Measurements from ENCODE around the gene ADAM29. TPM values are rescaled to one million over a fixed set of nuclear protein-coding genes. Genes with fewer than 3 reads are reported as not detected.
"Not testable (repeated sequence)": the region's sequence is repeated elsewhere in the genome, so short reads cannot be mapped to it uniquely, and the experiment has no call there.

Gene ADAM29
- total RNA-seq, 1 donor from 2014 or later, result not detected

GRCh38 chr4:174948826-174949225 lies 30.7 kb downstream of the ADAM29 start:
- DNase-seq (ENCODE audit: low read depth), result no peak

GRCh38 chr4:174972911-174973310 lies 54.8 kb downstream of the ADAM29 start:
- DNase-seq (ENCODE audit: low read depth), result no peak

GRCh38 chr4:174973336-174973735 lies 55.2 kb downstream of the ADAM29 start:
- DNase-seq (ENCODE audit: low read depth), result no peak

DNA sequence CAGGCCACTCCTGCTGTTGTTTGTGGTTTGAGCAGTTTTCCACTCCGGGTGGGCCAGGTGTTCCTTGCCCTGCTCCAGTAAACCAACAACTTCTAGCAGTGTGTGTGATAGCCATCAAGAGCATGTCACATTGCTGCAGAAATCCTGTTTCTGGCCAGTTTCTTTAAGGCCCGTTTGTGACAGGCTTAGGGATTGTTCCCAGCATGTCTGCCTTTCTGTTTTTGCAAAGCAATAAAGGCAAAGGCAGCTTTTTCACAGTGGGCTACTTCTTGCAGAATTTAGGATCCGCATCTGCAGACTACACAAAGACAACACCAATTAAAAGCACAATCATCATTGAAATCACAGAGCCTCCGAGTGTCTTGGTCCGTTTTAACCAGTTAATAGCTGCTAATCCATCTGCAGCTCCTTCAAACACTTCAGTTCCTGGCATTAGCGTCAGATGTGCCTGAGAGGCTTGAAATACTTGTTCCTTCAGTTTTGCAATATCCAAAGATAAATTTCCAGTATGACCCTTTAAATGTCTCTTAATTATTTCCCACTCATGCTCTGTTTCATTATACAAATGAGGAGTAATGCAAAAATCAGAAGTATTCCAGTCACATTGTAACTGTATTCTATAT lies 65.1 kb downstream of the ADAM29 start:
- no peak for DNase-seq (ENCODE audit: low read depth)

DNA sequence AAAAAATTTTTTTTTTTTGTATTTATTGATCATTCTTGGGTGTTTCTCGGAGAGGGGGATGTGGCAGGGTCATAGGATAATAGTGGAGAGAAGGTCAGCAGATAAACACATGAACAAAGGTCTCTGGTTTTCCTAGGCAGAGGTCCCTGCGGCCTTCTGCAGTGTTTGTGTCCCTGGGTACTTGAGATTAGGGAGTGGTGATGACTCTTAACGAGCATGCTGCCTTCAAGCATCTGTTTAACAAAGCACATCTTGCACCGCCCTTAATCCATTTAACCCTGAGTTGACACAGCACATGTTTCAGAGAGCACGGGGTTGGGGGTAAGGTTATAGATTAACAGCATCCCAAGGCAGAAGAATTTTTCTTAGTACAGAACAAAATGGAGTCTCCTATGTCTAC lies 65.7 kb downstream of the ADAM29 start:
- not testable (repeated sequence) for DNase-seq (ENCODE audit: low read depth)

DNA sequence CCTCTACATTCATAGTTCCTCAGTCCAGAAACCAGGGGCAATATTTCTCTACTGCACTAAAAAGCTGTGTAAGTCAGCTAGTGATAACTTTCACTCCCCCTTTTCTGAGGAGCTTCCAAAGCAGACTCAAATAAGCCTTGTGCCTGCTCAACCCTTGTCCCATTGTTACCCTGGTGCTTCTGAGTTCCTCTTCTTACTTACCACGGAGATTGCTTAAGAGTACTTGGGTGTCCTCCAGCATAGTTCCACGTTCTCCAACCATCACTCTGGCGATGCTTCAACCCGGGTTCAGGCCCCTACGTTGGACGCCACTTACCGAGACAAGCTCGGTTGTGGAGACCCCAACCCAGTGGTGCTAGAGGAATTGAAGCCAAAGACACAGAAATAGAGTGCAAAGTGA lies 71.6 kb downstream of the ADAM29 start:
- DNase-seq (ENCODE audit: low read depth), result no peak

DNA sequence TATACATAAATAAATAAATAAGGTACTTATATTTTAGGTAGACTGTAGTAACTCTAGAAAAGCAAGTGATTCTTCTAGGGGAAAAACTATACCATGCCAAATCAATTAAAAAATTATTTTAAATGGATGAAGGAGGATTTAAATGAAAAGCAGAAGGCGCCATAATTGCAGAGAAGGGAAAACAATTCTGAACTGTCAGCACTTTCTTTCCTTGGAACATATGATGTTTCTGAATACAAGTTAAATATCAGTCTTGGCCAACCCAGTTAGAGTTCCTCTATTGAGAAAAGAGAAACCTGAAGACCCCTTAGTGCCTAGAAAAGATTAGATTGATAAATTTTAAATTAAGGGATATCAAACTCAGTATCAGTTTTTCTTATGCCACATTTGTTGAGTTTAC lies 75.8 kb downstream of the ADAM29 start:
- DNase-seq (ENCODE audit: low read depth), result no peak

GRCh38 chr4:174996079-174996478 lies 77.9 kb downstream of the ADAM29 start:
- DNase-seq (ENCODE audit: low read depth), result peak; percentile 19

DNA sequence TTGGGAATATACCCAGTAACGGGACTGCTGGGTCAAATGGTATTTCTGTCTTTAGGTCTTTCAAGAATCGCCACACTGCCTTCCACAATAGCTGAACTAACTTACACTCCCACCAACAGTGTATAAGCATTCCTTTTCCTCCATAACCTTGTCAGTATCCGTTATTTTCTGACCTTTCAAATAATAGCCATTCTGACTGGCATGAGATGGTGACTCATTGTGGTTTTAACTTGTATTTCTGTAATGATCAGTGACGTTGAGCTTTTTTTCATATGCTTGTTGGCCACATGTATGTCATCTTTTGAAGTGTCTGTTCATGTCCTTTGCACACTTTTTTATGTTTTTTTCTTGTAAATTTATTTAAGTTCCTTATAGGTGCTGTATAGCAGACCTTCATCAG lies 81.2 kb downstream of the ADAM29 start:
- no peak for DNase-seq (ENCODE audit: low read depth)

DNA sequence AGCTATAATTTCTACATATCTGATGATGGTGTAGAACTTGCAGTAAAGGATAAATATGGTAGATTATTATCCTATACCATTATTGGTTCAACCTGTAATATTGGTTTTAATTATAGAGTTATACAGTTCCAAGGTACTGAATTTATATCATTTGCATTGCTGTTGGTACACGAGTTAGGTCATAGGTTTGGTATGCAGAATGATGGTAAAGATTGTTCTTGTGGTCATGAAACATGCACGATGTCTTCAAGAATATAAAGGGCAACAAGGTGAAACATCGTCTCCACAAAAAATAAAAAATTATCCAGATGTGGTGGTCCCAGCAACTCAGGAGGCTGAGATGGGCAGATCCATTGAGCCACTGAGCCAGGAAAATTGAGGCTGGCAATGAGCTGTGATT lies 99.6 kb downstream of the ADAM29 start:
- DNase-seq (ENCODE audit: low read depth), result no peak

- not testable (repeated sequence) for DNase-seq (ENCODE audit: low read depth)
Measured at GRCh38 chr4:175019447-175019846, 101.3 kb downstream of the ADAM29 start.

Other genes starting within 250 kb of the ADAM29 start
- gene GLRA3, start 89.1 kb upstream of the ADAM29 start, total RNA-seq, result not detected in 2 replicates

Data from myocyte (in vitro differentiated cells).